Measurements from ENCODE around the gene IRX4. TPM values are rescaled to one million over a fixed set of nuclear protein-coding genes. Genes with fewer than 3 reads are reported as not detected.

The IRX4 gene
- total RNA-seq, 1 donor from 2014 or later = not detected

- DNase-seq = peak; percentile 33
- TF ChIP-seq CTCF (IDR thresholded peaks at IDR 0.05) = no peak
- Histone ChIP-seq H3K4me3 (no peak overlapping the region), H3K27ac (no peak overlapping the region), H3K36me3 (no peaks in the 10 kb centered on the region), H3K4me1 (no peaks in the 10 kb centered on the region), H3K9me3 (no peaks in the 10 kb centered on the region), H3K27me3 (ENCODE audit: low read depth) (peaks cover 34% of the 10 kb centered on the region)
- no peak for ATAC-seq
- intact Hi-C loops (cut with DNase I) = no loop called here
These were observed 15.2 kb upstream of the IRX4 start for GRCh38 chr5:1897816-1898450.

- DNase-seq (peak; percentile 27), ATAC-seq (no peak)
- no peaks in the 10 kb centered on the region for H3K9me3 ChIP-seq
- H3K27me3 ChIP-seq (ENCODE audit: low read depth) = peaks cover 34% of the 10 kb centered on the region
- intact Hi-C loops (cut with DNase I) = no loop called here
- no peak overlapping the region for H3K27ac ChIP-seq
- no peaks in the 10 kb centered on the region for H3K4me1 ChIP-seq
- no peaks in the 10 kb centered on the region for H3K36me3 ChIP-seq
- no peak overlapping the region for H3K4me3 ChIP-seq
- TF ChIP-seq CTCF (IDR thresholded peaks at IDR 0.05) = no peak
These were observed 14.7 kb upstream of the IRX4 start for GRCh38 chr5:1897386-1897785.

- Histone ChIP-seq H3K27me3 (ENCODE audit: low read depth) (peaks cover 34% of the 10 kb centered on the region), H3K4me3 (no peak overlapping the region), H3K27ac (no peak overlapping the region), H3K4me1 (no peaks in the 10 kb centered on the region), H3K9me3 (no peaks in the 10 kb centered on the region), H3K36me3 (no peaks in the 10 kb centered on the region)
- DNase-seq = peak; percentile 20
- no peak for TF ChIP-seq CTCF (IDR thresholded peaks at IDR 0.05)
- no peak for ATAC-seq
- intact Hi-C loops (cut with DNase I) = no loop called here
These were observed 14.1 kb upstream of the IRX4 start for GRCh38 chr5:1896602-1897376.

- no peak for TF ChIP-seq CTCF (IDR thresholded peaks at IDR 0.05)
These were observed 13.2 kb upstream of the IRX4 start for GRCh38 chr5:1895739-1896420.

GRCh38 chr5:1894243-1894642 lies 11.5 kb upstream of the IRX4 start:
- intact Hi-C loops (cut with DNase I) = no loop called here
- ATAC-seq (no peak), DNase-seq (no peak)
- Histone ChIP-seq H3K36me3 (no peaks in the 10 kb centered on the region), H3K9me3 (no peaks in the 10 kb centered on the region), H3K27ac (no peak overlapping the region), H3K4me3 (no peak overlapping the region), H3K4me1 (no peaks in the 10 kb centered on the region), H3K27me3 (ENCODE audit: low read depth) (peaks cover 56% of the 10 kb centered on the region)
- no peak for TF ChIP-seq CTCF (IDR thresholded peaks at IDR 0.05)

More at GRCh38 chr5:1895739-1896420, 13.2 kb upstream of the IRX4 start:
- H3K27ac ChIP-seq = no peak overlapping the region
- no peak overlapping the region for H3K4me3 ChIP-seq
- no peaks in the 10 kb centered on the region for H3K4me1 ChIP-seq
- DNase-seq (peak; percentile 24), ATAC-seq (no peak)
- no peaks in the 10 kb centered on the region for H3K9me3 ChIP-seq
- intact Hi-C loops (cut with DNase I) = no loop called here
- H3K36me3 ChIP-seq = no peaks in the 10 kb centered on the region
- peaks cover 40% of the 10 kb centered on the region for H3K27me3 ChIP-seq (ENCODE audit: low read depth)
